ENCODE data around the gene BCS1L. TPM values are rescaled to one million over a fixed set of nuclear protein-coding genes. Genes with fewer than 3 reads are reported as not detected.

Gene BCS1L
- polyA plus RNA-seq, 1 of the 3 experiments (the other 2 are of a cell fraction), result 47.5 TPM

DNA sequence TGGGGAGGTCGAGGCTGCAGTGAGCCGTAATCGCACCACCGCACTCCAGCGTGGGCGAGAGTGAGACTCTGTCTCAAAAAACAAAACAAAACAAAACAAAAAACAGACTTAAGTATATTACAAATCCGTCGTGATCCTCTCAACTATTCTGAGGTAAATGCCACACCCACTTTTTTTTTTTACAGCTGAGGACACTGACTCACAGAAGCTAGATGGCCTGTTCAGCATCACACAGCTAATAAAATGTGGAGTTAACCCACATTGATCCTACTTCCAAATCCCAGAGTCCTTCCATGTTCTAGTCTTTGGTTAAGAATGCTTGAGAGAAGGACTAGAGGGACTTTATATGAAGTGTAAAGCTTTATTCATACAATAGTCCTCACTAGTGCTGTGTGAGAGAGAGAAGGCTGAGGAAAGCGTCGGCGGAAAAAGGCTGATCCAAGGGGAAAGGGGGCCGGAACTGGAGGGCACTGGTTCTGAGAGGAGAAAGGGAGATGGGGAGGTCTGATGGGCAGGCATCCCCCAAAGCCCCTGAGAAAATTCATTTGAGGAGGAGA lies 11.7 kb downstream of the BCS1L start (continued):
- no peak for TF ChIP-seq SMC3 (IDR thresholded peaks at IDR 0.05; ENCODE audit: low read depth, low read length)

DNA sequence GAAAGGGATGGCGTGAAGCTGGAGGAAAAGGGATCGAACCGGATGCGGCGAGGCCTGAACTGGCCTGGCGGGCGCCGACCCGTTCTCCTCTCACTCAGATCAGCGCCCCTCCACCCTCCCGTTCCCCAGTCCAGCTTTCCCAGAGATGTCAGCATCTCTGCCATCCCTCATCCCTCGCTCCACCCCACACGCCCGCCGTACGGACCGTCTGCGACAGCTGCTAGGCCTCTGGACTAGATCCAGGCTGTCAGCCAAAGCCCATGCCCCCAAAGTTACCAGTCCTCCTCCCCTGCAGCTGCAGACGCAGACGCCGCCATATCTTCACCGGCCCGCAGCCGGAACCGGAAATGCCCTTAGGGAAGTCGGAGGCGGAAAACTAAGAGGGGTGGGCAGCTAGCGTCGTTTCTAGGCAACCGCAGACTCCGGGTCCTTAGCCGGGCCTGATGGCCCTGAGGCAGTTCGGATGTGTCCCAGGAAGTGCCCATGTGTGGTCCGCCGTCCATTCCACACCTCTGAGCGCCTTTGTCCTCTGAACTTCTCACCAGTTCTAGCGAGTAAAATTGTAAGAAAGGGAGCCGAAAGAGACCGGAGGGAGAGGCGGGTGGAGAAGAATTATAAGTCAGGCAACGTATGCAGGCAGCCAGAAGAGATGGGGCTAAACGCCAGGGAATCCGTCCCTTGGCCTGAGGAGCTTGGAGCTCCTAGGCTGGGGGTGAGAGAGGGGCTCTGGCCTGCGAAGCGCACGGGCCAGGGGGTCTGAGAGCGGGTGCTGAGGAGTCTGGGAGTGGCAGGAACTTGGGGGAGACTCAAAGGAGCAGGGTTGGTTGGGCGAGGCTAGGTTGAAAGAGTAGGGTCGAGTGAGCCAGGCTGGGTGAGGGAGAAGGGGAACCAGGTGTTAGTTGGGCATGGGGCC lies 12.4 kb downstream of the BCS1L start, which contains the start of the genes RNF25 and STK36:
Gene RNF25, minus strand, starts transcription at position 349 of the 913 bp plus-strand sequence. Its CDS starts 32 bp downstream, at position 317.
Gene STK36, plus strand, starts transcription at position 433 of the 913 bp plus-strand sequence. CDS start 744 bp downstream, outside the sequence.
- Histone ChIP-seq H3K9me3 (no peaks in the 10 kb centered on the region), H3K9ac (peak within 1 kb of the TSS; percentile 87), H3K27me3 (ENCODE audit: insufficient read depth) (no peaks in the 10 kb centered on the region), H3K36me3 (replicated peaks in 1 of 2; ENCODE audit: control insufficient read depth in 1 of 2, insufficient read depth in 2 of 2, low read length in 1 of 2) (peaks cover 34 to 44% of the 10 kb centered on the region in 2 experiments), H3K4me3 (ENCODE audit: low read depth in 2 of 2, low read length in 1 of 2) (peak within 1 kb of the TSS; percentile 94 to 97), H4K20me1 (ENCODE audit: insufficient read depth) (no peaks in the 10 kb centered on the region; the same call in 1 of the 2 replicates), H3K27ac (ENCODE audit: low read depth in 2 of 2, low read length in 1 of 2) (peak within 1 kb of the TSS; percentile 76 to 94), H3K4me2 (peak within 1 kb of the TSS; percentile 94), H2AFZ (ENCODE audit: low read depth) (peak within 1 kb of the TSS; percentile 94), H3K9me2 (no peaks in the 10 kb centered on the region), H3K79me2 (ENCODE audit: insufficient read depth) (peaks cover 33% of the 10 kb centered on the region), H3F3A (replicated peaks; ENCODE audit: insufficient read depth) (peaks cover 11% of the 10 kb centered on the region), H3K4me1 (ENCODE audit: control insufficient read depth in 1 of 2, insufficient read depth in 2 of 2, low read depth in 1 of 2, low read length in 1 of 2) (peaks cover 8 to 11% of the 10 kb centered on the region in 2 experiments; a peak in 3 of 4 replicates)
- WGBS (ENCODE audit: low lambda C conversion rate), result 1% methylated on average over 49 of the region's 49 CpGs
- TF ChIP-seq TCF12 (IDR thresholded peaks at IDR 0.05) (peak; percentile 13; the same call in 1 of the 2 replicates), YY1 (IDR thresholded peaks at IDR 0.05; ENCODE audit: low read depth) (peak; percentile 94), JUND (IDR thresholded peaks at IDR 0.05) (no peak), CHD2 (IDR thresholded peaks at IDR 0.05; ENCODE audit: low read length, partially characterized antibody) (peak; percentile 29), GABPA (IDR thresholded peaks at IDR 0.05; ENCODE audit: low read depth) (peak; percentile 95), ELF1 (IDR thresholded peaks at IDR 0.05) (peak; percentile 87), EZH2phosphoT487 (IDR thresholded peaks at IDR 0.05; ENCODE audit: borderline replicate concordance, low read depth) (no peak), TEAD4 (IDR thresholded peaks at IDR 0.05; ENCODE audit: borderline replicate concordance, insufficient read depth) (no peak), TAF1 (IDR thresholded peaks at IDR 0.05; ENCODE audit: borderline replicate concordance, low read depth, low read length) (peak; percentile 91), RXRA (IDR thresholded peaks at IDR 0.05; ENCODE audit: borderline replicate concordance, low read depth) (no peak), FOXM1 (IDR thresholded peaks at IDR 0.05; ENCODE audit: low read depth) (no peak), NFIC (IDR thresholded peaks at IDR 0.05; ENCODE audit: borderline replicate concordance) (peak; percentile 5; the same call in 1 of the 2 replicates), MXI1 (IDR thresholded peaks at IDR 0.05; ENCODE audit: low read depth, low read length) (peak; percentile 96), SMC3 (IDR thresholded peaks at IDR 0.05; ENCODE audit: low read depth, low read length) (no peak), SIN3A (IDR thresholded peaks at IDR 0.05; ENCODE audit: borderline replicate concordance, low read depth, low read length) (peak; percentile 92), POLR2AphosphoS5 (IDR thresholded peaks at IDR 0.05; ENCODE audit: low read depth, low read length) (peak; percentile 92), FOXJ3 (CRISPR knock-in tag; IDR thresholded peaks at IDR 0.05) (no peak; the same call in none of the 2 replicates)
- TF ChIP-seq, protein P1, sequence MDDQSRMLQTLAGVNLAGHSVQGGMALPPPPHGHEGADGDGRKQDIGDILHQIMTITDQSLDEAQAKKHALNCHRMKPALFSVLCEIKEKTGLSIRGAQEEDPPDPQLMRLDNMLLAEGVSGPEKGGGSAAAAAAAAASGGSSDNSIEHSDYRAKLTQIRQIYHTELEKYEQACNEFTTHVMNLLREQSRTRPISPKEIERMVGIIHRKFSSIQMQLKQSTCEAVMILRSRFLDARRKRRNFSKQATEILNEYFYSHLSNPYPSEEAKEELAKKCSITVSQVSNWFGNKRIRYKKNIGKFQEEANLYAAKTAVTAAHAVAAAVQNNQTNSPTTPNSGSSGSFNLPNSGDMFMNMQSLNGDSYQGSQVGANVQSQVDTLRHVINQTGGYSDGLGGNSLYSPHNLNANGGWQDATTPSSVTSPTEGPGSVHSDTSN (IDR thresholded peaks at IDR 0.05), result no peak
- TF ChIP-seq, protein P2, sequence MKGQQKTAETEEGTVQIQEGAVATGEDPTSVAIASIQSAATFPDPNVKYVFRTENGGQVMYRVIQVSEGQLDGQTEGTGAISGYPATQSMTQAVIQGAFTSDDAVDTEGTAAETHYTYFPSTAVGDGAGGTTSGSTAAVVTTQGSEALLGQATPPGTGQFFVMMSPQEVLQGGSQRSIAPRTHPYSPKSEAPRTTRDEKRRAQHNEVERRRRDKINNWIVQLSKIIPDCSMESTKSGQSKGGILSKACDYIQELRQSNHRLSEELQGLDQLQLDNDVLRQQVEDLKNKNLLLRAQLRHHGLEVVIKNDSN (IDR thresholded peaks at IDR 0.05; ENCODE audit: borderline replicate concordance, low read depth), result no peak
- TF ChIP-seq, protein P3, sequence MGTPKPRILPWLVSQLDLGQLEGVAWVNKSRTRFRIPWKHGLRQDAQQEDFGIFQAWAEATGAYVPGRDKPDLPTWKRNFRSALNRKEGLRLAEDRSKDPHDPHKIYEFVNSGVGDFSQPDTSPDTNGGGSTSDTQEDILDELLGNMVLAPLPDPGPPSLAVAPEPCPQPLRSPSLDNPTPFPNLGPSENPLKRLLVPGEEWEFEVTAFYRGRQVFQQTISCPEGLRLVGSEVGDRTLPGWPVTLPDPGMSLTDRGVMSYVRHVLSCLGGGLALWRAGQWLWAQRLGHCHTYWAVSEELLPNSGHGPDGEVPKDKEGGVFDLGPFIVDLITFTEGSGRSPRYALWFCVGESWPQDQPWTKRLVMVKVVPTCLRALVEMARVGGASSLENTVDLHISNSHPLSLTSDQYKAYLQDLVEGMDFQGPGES (IDR thresholded peaks at IDR 0.05; ENCODE audit: low read depth, low read length), result no peak
- TF ChIP-seq, protein P4, sequence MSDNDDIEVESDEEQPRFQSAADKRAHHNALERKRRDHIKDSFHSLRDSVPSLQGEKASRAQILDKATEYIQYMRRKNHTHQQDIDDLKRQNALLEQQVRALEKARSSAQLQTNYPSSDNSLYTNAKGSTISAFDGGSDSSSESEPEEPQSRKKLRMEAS (IDR thresholded peaks at IDR 0.05; ENCODE audit: low read depth), result 0 out of 2 replicates have a peak, but pooled peaks have one; percentile 48
- POLR2A ChIA-PET, result interaction anchor here (1.0 to 2.5 kb wide), 6 partner anchors 10 to 265 kb away, joined by 3 to 28 read pairs (median 4); partner anchors contain the start of genes BCS1L, PLCD4 and ZNF142
- DNase-seq, result peak; percentile 91
- CTCF ChIA-PET, result interaction anchor here (0.7 to 6.5 kb wide), 11 partner anchors 10 to 215 kb away, joined by 3 to 36 read pairs (median 5); partner anchors contain the start of genes BCS1L, TTLL4 and ZNF142
